HG03460 (cell line): Measurements from ENCODE around the gene C1orf105.
"Not testable (repeated sequence)": the region's sequence is repeated elsewhere in the genome, so short reads cannot be mapped to it uniquely, and the experiment has no call there.

Experiments
- ATAC-seq: cut with Tn5 transposase; IDR thresholded peaks from one replicate; pipeline ENCODE4 v1.9.1; 2021; ENCODE audit not compliant: unreplicated experiment

C1orf105 gene

DNA sequence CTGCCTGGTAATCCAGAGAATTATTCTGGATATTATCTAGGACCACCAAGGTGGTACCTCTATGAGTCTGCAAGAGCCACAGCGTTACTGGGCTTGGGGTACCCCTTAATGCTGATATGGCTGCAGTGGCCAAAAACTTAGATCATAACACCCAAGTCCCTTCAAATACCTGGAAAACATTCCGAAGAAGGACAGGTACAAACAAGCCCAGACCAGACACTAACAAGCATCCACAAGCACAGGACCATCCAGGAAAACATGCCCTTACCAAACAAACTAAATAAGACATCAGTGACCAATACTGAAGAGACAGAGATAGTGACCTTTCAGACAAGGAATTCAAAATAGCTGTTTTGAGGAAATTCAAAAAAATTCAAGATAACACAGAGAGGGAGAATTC, 2.9 kb downstream of the C1orf105 start:
- no peak for ATAC-seq

DNA sequence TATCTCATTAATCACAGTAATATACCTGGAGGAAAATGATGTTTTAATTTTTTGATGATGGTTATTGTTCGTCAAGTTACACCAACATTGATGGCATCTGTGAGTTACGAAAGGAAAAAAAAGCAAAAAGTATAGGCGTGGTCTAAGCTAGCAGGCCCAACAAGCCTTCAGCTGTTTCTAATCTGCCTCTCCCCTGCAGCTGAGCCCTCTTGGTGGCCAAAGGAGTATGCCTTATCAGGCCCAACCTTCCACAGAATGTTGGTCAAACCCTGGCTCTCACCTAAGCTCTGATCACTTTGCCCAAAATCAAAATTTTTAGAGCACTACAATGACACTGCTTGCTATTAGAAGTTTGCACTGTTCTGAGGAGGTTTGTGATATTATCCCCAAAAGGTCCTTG, 4.9 kb downstream of the C1orf105 start:
- ATAC-seq = no peak

DNA sequence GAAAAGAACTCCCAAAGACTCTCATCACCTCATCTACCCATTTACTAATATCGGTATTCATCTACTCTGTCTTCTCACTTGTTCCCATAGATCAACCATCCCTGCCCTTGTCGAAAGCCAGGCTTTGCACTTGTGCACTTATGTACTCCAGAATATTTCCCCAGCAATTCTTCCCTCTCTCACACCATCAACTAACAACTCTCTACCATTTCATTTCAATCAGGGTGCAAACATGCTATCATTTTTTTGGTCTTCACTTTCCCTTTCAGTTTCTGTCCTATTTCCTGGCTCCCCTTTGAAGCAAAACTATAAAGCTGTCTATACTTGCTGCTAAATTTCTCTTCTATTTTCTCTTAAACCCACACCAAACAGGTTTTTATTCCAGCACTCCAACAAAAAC, 6.7 kb downstream of the C1orf105 start:
- ATAC-seq = no peak

DNA sequence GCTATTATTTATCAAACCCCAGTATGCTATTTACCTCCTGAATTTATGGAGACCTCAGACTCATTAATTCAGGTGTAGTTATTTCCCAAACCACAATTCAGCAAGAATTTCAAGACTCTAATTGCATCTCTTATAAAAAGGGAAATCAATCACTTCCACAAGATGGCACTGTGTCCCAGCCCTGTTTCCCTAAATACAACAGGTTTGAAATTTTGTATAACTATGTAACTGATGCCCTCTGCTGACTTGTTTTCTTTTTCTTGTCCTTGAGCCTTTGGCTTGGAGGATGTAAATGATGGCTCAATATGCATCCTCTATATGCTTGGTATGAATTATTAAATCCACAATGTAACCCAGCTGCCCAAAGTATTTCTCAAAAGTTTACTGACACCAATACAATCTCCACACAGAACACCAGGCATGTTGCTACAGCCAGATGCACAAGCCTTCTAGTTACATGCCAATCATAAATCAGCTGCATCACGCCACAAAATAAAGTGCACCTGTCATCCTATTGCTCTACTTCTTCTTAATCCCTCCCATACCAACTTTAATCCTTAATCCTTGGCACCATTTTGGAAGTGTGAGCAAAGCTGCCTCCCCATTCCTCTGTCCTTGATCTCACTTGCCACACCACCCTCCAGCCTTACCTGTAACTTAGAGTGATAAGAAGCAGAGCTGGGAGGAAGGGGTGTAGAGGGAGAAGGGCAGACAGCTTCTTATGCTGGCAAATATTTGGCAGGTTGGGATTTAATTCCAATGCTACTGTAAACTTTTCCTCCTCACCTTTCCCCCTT, 9.0 kb downstream of the C1orf105 start:
- no peak for ATAC-seq

DNA sequence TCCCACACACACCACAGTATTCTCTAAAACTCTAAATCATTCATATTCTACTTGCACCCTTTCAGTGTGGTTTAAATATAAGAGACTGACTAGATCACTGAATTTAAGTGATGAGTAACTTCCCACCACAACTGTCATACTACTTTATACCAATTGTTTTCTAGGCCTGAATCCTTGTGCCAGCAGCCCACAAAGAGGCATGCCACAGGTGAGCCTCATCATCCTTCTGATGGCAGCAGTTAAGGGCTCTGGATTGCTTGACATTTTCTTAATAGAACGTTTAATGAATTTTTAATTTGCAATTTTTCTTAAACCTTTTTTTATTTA, 9.6 kb downstream of the C1orf105 start:
- no peak for ATAC-seq

DNA sequence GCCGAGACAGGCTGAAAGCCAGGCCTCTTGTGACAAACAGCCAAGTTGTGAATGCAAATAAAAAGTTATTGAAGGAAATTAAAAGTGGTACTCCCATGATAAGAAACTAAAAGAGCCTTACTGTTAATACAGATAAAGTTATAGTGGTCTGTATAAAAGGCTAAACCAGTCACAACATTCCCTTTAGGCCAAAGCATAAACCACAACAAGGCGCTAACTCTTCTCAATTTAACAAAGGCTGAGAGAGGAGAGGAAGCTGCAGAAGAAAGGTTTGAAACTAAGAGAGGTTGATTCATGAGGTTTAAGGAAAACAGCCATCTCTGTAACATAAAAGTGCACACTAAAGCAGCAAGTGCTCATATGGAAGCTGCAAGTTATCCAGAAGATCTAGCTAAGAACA, 10.7 kb downstream of the C1orf105 start:
- no peak for ATAC-seq

DNA sequence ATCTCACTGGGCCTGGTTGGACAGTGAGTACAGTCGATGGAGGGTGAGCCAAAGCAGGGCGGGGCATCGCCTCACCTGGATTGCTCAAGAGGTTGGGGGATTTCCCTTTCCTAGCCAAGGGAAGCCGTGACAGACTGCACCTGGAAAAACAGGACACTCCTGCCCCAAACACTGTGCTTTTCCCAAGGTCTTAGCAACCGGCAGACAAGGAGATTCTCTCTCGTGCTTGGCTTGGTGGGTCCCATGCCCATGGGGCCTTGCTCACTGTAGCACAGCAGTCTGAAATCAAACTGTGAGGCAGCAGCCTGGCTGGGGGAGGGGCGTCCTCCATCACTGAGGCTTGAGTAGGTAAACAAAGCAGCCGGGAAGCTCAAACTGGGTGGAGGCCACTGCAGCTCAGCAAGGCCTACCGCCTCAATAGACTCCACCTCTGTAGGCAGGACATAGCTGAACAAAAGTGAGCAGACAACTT, 11.3 kb downstream of the C1orf105 start:
- no peak for ATAC-seq

DNA sequence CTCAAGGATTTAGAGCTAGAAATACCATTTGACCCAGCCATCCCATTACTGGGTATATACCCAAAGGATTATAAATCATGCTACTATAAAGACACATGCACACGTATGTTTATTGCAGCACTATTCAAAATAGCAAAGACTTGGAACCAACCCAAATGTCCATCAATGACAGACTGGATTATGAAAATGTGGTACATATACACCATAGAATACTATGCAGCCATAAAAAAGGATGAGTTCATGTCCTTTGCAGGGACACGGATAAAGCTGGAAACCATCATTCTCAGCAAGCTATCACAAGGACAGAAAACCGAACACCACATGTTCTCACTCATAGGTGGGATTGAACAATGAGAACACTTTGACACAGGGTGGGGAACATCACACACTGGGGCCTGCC, 16.7 kb downstream of the C1orf105 start:
- not testable (repeated sequence) for ATAC-seq

DNA sequence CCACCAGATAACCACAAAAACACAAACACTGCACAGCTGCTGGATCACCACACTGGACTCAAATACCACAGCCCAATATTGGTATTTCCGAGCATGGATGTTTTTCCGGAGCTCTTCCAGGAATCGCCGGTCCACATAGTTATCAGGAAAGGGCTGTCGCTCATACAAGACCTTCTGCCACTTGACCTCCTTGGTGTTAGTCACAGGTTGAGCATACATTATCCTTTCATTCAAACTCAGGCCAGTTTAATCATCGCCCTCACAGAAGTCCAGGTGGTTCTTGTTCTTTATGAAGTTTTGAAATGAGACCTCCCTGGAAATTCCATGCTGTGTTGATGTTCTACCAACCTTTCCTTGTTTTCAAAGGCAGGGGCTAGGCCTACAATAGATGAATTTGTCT, 21.9 kb downstream of the C1orf105 start:
- ATAC-seq = no peak

DNA sequence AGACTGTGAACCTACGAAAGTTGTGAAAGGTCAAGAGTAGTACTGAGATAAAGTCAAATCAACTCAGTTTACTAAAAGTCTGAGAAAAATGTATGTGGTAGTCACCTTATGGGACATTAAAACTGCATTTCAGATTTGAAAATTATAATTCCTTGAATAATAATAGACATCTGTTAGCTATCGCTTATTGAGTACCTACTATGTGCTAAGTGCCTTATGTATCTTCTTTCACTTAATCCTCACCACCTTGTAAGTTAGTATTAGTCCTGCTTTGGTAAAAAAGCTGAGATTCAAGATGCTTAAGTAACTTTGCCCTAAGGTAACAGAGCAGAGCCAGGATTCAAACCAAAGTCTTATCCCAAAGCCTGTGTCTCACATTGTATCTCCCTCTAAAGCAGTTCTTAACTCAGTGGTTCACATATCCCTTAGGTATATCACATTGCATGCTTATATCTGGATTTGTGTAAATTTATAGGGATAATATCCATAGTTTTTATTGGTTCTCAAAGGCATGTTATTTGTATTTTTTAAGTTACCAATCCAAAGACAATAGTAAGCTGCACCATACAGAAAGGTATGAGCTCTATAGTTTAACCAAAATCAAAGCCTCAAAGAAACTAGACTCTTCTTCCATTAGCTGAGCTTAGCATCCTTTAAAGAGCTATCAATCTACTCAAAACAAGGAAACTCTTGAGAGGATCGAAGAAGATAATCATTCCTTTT, 22.5 kb downstream of the C1orf105 start:
- ATAC-seq = no peak

DNA sequence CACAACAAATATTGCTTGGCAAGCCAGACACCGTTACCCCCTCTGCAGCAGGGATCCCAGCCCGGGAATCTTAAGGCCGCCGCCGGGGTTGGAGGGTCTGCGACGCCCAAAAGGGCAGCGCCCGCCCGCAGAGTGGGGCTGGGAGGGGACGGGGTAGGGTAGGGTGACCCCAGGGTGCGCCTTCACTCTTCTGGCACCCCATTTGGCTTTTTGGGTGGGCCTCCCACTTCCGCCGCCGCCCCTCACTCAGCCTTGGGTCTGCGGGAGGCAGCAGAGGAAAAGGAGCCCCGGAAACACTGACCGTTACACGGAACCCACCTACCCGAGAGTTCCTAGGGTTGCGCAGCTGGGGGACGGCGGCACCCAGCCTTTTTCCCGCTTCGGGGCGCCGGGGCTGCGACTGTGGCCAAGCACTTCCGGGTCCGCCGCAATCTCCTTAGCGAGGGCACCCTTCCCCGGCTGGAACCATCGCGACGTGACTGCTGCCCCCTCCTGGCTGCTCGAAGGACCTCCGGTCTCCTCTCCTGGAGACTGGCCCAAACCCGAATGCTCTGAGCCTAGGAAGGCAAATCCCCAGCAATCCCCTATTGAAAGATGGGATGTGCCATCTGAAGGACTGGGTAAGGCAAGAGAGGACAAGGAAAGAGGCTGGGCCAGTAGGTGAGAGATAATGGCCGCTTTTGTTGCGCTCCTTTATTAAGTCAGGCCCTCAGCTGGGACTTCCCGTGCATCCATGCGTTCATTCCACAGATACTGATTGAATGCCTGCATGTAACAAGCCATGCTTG, 23.4 kb downstream of the C1orf105 start, which contains the start of gene PIGC:
Gene PIGC (minus strand): TSS at position 404 of the 788 bp plus-strand sequence. CDS start 1,447 bp downstream, outside the sequence.
- ATAC-seq = peak; percentile 99

DNA sequence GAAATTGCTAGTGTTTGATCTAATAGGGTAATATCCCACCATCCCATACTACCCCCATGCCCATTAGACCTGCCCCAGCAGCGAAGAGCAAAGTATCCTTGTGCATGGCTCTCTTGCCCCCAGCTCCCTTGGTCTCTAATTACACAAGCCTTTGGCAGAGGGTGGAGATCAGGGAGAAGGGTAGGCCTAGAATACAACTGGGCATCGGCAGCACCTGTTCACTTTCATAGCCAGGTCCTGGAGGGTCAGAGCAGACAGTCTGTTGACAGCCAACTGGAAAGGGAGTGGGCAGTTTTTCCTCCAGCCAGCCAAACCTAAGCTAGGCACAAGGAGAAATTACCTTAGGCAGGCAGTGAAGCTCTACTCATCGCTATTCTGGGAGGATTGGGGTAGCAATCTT, 26.1 kb downstream of the C1orf105 start:
- ATAC-seq = no peak

DNA sequence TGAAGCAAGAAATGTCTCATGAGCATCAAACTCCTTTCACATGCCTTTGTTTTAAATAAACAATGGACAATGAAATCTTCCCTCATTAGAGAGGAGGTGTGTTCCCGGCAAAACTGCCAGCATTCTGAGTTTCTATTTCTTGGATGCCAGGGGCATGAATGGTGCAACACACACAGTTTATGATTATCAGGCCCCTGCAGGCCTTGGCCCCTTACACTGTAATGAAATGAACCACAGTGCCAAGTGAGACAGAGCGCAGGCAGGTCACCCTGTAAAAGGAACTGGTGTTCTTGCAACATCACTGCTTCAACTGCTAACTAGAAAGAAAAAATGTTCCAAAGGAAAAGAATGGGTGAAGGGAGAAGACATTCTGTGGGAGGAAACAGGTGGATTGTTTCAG, 27.2 kb downstream of the C1orf105 start:
- ATAC-seq = no peak

DNA sequence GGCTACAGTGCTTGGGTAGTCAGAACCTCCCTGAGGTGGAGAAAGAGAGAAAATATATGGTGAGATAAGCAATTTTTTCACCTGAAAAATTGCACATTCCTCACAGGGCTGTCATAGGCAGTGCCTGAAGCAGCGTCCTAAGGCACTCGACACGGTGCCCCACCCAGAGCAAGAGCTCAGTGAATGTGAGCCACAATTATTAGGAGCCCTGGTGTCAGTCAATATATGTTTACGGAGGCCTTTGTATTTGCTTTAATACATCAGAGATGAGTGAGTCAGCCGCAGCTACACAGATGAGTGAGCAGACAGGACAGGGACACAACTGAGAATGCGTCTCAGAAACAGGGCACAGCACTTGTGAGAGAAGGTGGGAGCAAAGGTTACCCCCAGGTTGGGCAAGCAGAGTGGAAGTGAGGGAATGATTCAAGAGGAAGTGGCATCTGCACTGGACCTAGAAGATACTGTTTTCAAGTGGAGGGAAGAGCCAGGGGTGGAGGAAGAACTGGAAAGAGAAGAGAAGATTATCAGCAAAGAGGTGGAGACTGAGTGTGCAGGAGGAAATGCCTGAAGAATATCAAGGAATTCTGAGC, 28.6 kb downstream of the C1orf105 start:
- ATAC-seq = no peak

DNA sequence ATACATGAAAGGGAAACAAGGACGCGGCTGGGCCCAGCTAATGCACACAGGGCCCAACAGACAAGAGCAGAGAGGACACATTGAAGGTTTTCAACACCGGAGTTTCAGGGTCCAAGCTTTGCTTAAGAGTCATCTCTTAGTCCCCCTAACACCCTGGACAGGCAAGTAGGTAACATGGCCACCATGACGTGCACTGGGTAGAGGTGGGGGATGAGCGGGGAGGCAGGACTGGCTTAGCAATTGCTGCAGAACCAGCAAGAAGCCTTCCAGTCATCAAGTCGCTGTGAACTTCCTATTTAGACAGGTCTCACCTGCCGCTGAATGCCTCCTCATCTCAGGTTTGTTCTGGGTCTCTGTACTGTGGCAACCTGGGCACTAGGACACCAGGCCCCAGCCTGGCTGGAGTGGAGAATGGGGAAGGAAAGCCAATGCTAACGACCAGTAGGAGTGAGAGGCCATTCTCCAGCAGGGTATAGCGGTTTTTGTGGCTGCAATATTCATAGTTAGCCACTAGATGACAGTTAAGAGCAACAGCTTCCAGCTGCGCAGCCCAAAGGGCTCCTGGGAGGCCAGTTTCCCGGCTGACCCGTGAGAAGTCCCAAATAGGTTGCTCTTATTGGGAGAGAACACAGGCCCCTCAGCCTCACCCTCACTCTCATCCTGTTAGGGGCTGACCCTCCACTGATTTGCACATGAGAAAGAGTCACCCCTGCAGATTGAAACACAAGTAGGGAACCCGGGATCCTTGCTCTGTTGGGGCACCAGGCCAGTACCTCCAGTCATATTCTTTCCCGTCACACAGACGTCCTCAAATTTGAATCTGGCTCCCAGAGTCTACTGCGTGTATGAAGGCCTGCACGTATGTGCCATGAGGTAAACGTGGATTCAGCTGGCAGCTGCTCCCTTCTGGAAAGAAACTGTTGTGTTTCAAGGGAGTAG, 29.4 kb downstream of the C1orf105 start:
- ATAC-seq = peak; percentile 85

DNA sequence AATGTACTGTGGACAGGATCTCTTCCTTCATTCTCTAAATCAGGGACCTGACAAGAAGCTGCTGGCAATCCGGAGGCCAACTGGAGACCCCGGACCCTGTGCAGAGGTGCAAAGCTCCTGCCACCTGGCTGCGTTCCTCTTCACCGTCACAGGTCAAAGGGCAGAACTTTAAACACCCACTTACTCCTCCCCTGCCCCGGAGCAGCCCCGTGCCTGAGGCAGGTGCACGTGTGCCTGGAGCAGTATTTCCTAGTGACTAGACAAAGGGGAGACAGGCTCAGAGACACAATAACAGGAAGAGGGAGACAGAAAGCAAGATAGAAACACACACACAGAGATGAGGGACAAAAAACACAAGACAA, 30.0 kb downstream of the C1orf105 start:
- no peak for ATAC-seq

DNA sequence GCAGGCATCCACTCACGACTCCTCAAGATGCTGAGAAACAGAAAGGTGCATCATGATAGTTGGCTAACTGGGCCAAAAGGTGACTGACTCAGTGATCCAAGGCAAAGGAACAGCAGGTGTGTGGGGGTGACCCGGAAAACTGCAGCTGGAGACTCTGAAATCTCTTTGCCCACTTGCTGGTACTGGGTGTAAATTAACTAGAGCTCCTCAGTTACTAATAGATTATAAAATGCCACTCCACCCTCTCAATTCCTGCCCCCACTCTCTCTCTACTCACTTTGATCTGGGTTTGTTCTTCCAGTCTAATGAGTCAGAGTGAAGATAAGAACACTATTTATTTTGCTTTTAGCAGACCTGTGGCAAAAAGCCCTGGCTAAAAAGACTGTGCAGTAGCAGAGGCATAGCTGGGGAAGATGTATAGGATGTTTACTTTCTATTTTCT, 30.5 kb downstream of the C1orf105 start:
- ATAC-seq = no peak

DNA sequence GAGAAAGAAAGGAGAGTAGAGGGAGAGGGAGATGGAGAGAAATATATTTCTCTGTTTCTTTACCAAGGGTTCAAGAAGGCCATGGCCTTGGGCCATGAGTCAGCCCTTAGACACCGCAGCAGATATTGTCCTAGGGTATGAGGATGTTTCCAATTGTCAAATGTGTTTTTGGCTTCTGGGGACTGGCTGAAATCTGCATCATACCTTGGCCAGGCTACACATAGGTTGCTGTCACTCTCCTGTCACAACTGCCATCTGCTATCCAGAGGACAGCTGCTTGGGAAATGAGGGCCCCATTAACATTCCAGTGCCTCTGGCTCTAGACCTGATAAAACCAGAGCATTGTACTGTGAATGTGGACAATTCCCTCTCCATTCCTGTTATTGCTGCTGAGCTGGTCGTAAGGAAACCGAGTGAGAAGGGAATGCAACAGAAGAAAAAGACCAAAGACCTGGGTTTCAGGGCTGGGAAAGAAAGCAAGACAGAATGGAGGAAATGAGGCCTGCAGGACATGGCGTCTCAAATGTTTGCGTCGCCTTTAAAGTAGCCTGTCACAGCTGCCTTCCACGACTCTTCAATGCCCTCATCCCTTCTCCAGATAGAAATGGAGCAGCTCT, 32.2 kb downstream of the C1orf105 start:
- no peak for ATAC-seq

DNA sequence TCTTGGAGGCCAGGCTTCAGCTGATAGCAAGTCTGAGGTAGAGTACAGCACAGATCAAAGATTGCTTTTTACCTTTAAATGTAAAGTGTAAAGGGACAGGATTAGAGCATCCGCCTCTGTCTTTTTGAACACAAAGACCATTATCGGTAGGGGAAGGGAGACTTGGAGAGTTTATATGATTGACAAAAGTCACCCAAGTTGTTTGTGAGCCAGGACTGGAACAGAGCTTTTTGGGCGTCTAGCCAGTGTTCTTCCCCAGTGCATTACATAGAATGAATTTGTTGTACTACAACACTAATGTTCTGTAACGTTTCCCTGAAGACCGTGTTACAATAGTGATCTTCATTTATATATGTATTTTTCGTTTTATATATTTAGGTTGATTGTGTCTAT, 32.7 kb downstream of the C1orf105 start:
- ATAC-seq = no peak

DNA sequence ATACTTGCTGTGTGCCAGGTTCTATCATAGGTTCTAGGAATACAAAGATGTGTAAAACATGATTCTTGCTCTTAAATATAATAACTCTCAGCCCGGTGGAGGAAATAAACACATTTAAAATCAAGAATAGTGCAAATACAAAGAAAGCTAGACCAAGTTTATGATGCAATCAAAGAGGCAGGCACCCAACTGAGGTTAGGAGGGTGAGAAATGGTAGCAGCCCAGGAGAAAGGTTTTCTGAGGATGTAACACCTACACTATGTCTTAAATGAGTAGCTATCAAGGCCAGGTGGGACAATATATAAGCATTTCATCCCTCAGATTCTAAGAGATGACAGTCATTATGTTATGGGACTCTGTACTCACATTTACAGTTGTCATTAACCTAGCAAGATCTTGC, 33.1 kb downstream of the C1orf105 start:
- ATAC-seq = no peak
